HG03457 (cell line): ENCODE data around the gene RPL38.
"Not testable (repeated sequence)": the region's sequence is repeated elsewhere in the genome, so short reads cannot be mapped to it uniquely, and the experiment has no call there.

Source experiments
- ATAC-seq: cut with Tn5 transposase; IDR thresholded peaks from one replicate; pipeline ENCODE4 v1.9.1; 2021; ENCODE audit warnings: moderate number of reproducible peaks; ENCODE audit not compliant: unreplicated experiment

Gene RPL38

GRCh38 chr17:74182041-74182723 is 21.3 kb upstream of the RPL38 start:
- no peak for ATAC-seq

GRCh38 chr17:74183411-74183810 is 20.1 kb upstream of the RPL38 start:
- no peak for ATAC-seq

GRCh38 chr17:74185571-74186185 is 17.8 kb upstream of the RPL38 start:
- ATAC-seq = no peak

DNA sequence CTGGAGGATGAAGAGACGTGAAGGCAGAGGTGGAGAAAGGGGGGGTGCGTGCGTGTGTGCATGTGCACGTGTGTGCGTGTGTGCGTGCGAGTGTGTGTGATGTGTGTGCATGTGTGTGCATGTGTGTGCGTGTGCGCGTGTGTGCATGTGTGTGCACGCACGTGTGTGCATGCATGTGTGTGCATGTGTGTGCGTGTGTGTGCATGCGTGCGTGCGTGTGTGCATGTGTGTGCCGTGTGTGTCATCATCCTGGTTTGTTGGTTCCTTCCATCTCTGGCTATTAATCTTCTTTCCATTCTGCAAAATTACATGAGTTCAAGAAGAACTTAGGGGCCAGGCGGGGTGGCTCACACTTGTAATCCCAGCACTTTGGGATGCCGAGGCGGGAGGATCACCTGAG is 17.0 kb upstream of the RPL38 start:
- no peak for ATAC-seq

- ATAC-seq = no peak
These were observed 15.7 kb upstream of the RPL38 start for GRCh38 chr17:74187761-74188160.

DNA sequence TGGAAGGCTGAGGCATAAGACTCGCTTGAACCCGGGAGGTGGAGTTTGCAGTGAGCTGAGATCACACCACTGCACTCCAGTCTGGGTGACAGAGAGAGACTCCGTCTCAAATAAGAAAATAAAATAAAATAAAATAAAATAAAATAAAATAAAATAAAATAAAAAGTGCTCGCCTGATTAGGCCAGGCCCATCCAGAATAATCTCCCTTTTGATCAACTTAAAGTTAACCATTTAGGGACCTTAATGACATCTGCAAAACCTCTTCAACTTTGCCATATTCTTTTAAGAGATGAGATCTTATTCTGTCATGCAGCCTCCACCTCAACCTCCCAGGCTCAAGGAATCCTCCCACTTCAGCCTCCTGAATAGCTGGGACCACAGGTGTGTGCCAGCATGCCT is 14.8 kb upstream of the RPL38 start:
- ATAC-seq = not testable (repeated sequence)

DNA sequence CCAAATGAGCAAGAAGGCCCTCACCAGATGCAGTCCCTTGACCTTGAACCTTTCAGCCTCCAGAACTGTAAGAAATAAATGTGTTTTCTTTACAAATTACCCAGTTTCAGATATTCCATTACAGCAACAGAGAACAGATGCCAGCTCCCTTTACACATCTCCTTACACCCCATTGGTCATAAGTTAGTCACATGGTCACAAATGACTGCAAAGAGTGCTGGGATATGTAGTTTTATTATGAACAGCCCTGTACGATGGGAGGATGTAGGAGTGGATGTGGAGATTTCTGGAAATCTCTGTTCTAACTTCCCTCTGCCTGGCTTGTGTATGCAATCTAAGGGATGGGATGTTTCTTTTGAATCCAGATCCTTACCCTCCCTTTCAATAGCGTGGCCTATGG is 13.3 kb upstream of the RPL38 start:
- ATAC-seq = no peak

GRCh38 chr17:74190807-74191406 is 12.6 kb upstream of the RPL38 start:
- no peak for ATAC-seq

GRCh38 chr17:74192950-74193781 is 10.3 kb upstream of the RPL38 start:
- ATAC-seq = no peak

DNA sequence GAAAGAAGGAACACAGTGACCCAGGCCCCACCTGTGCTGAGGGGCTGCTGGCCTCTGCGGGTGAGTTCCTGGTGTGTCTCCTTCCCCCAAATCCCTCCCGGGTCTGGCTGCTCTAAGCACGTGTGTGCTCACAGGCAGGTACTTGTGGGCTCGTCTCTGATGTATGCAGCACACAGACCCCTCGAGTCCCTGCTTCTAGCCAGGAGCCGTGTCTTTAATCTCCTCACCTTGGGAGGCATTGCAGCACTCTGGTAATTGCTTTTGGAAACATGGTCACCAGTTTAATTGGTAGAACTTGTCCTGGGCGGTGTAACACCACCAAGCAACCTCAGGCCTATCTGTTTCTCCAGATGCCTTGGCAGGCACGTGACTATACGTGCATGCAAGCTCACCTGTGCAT is 8.8 kb upstream of the RPL38 start:
- no peak for ATAC-seq

GRCh38 chr17:74196541-74197317 is 6.7 kb upstream of the RPL38 start:
- ATAC-seq = no peak

DNA sequence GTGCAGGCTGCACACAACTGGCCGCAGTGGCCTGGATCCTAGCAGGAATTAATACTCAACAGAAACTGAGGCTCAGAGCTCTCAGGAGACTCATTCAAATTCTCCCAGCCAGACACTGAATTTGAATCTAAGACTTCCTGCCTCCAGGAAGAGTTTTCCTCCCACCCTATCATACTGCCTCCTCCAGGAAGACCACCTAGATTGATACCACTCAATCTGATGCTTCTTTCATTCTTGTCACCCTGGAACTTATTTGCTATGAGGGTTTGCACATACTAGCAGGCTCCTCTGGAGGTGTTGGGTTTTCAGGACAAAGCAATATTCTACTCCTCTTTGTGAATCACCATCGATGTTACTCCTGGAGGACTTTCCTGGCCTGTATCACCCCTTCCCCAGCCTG is 5.7 kb upstream of the RPL38 start:
- ATAC-seq = no peak

- no peak for ATAC-seq
These were observed 4.8 kb upstream of the RPL38 start for GRCh38 chr17:74198694-74199093.

DNA sequence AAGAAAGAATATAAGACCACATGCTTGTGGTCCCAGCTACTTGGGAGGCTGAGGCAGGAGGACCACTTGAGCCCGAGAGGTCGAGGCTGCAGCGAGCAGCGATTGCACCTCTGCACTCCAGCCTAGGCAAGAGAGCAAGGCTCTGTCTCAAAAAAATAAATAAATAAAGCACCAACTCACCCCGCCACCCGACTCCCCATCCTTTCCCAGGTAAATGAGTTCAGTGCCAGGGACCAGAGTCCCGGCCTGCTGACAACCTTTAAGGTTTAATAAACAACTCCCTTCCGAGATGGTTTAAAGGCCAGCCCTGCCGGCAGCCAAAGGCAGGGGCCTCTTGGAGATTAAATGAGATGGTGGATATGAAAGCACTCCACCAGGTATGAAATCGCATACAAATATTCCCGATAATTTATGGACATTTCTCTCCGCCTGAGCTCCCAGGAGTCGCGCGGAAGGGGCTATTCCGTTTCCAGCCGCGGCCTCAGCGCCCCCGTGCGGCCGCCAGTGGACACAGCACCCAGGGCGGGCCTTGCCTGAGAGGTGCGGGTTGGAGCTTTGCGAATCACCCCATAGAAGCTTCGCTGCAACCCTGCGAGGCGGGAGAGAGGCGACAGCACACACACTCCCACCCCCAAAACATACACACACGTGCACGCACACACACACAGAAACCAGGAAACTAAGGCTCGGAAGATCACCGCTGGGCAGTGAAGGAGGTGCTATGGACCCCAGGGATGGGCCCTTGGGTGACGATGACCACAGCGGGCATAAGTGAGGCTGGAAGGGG is 4.0 kb upstream of the RPL38 start:
- ATAC-seq = no peak

- ATAC-seq = no peak
These were observed 3.4 kb upstream of the RPL38 start for GRCh38 chr17:74200112-74200511.

DNA sequence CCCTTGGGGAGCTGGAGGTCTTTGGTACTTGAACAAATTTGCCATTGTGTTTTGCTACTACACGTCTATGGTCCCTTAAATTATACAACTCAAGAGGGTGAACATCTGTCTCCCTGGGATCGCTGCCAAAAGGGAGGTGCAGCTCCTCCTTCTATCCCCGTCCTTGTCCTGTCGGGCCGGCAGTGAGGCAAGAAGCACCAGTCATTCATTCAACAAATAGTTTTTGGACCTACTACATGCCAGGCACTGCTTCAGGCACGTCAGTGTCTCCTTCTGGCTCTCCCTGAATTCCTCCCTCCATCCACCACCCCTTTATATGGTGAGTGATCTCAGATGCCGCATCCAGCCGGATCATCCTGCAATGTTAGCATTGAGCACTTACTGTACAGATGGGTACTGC is 2.2 kb upstream of the RPL38 start:
- no peak for ATAC-seq

- ATAC-seq = no peak
These were observed 1.5 kb upstream of the RPL38 start for GRCh38 chr17:74201948-74202347.

- no peak for ATAC-seq
These were observed 540 bp upstream of the RPL38 start for GRCh38 chr17:74202938-74203337.

DNA sequence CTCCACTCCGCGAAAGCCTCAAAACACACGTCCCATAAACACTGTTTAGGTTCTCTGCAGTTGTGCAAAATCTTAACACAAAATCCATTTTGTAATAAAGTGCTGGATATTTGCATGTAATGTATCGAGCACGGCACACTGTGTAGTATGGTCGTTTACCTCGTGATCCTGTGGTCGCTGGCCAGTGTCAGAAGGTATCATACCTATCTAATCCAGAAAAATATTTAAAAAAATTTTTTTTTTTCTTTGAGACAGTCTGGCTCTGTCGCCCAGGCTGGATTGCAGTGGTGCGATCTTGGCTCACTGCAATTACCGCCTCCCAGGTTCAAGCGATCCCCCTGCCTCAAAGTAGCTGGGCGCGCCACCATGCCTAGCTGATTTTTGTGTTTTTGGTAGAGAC is 996 bp downstream of the RPL38 start:
- no peak for ATAC-seq

GRCh38 chr17:74205274-74205673 is 1.8 kb downstream of the RPL38 start:
- ATAC-seq = no peak
